ENCODE results near the gene CLDN3.
A peak's percentile ranks its signal among the peaks of the same experiment; 100 is the strongest.
"Not testable (repeated sequence)": the region's sequence is repeated elsewhere in the genome, so short reads cannot be mapped to it uniquely, and the experiment has no call there.

Gene CLDN3

GRCh38 chr7:73770002-73770859, at the start of gene CLDN3:
CLDN3 (minus strand) TSS chr7:73770270; CDS start chr7:73770049, 221 bp downstream.
- DNase-seq (ENCODE audit: low read depth, low spot score) = no peak

GRCh38 chr7:73817121-73817520, 47.1 kb upstream of the CLDN3 start:
- no peak for DNase-seq (ENCODE audit: low read depth, low spot score)

- no peak for DNase-seq (ENCODE audit: low read depth, low spot score)
Measured at GRCh38 chr7:73815436-73815835, 45.4 kb upstream of the CLDN3 start.

- no peak for DNase-seq (ENCODE audit: low read depth, low spot score)
Measured at GRCh38 chr7:73812996-73813395, 42.9 kb upstream of the CLDN3 start.

GRCh38 chr7:73811760-73812168, 41.7 kb upstream of the CLDN3 start:
- peak; percentile 14 for DNase-seq (ENCODE audit: low read depth, low spot score)

- no peak for DNase-seq (ENCODE audit: low read depth, low spot score)
Measured at GRCh38 chr7:73810998-73811360, 40.9 kb upstream of the CLDN3 start.

- no peak for DNase-seq (ENCODE audit: low read depth, low spot score)
Measured at GRCh38 chr7:73809467-73809951, 39.4 kb upstream of the CLDN3 start.

- DNase-seq (ENCODE audit: low read depth, low spot score) = no peak
Measured at GRCh38 chr7:73802459-73802858, 32.4 kb upstream of the CLDN3 start.

GRCh38 chr7:73801577-73801976, 31.5 kb upstream of the CLDN3 start:
- DNase-seq (ENCODE audit: low read depth, low spot score) = no peak

- DNase-seq (ENCODE audit: low read depth, low spot score) = no peak
Measured at GRCh38 chr7:73799282-73800141, 29.4 kb upstream of the CLDN3 start.

GRCh38 chr7:73797176-73797575, 27.1 kb upstream of the CLDN3 start:
- DNase-seq (ENCODE audit: low read depth, low spot score) = not testable (repeated sequence)

- not testable (repeated sequence) for DNase-seq (ENCODE audit: low read depth, low spot score)
Measured at GRCh38 chr7:73796656-73797055, 26.6 kb upstream of the CLDN3 start.

- not testable (repeated sequence) for DNase-seq (ENCODE audit: low read depth, low spot score)
Measured at GRCh38 chr7:73795188-73795587, 25.1 kb upstream of the CLDN3 start.

GRCh38 chr7:73791170-73791690, 21.2 kb upstream of the CLDN3 start:
- DNase-seq (ENCODE audit: low read depth, low spot score) = not testable (repeated sequence)

- DNase-seq (ENCODE audit: low read depth, low spot score) = no peak
Measured at GRCh38 chr7:73789051-73789450, 19.0 kb upstream of the CLDN3 start.

- DNase-seq (ENCODE audit: low read depth, low spot score) = not testable (repeated sequence)
Measured at GRCh38 chr7:73787786-73788048, 17.6 kb upstream of the CLDN3 start.

GRCh38 chr7:73786588-73786987, 16.5 kb upstream of the CLDN3 start:
- DNase-seq (ENCODE audit: low read depth, low spot score) = no peak

- DNase-seq (ENCODE audit: low read depth, low spot score) = no peak
Measured at GRCh38 chr7:73779517-73779916, 9.4 kb upstream of the CLDN3 start.

GRCh38 chr7:73778801-73779389, 8.8 kb upstream of the CLDN3 start:
- DNase-seq (ENCODE audit: low read depth, low spot score) = no peak

GRCh38 chr7:73774923-73775322, 4.9 kb upstream of the CLDN3 start:
- no peak for DNase-seq (ENCODE audit: low read depth, low spot score)

GRCh38 chr7:73773700-73774517, 3.8 kb upstream of the CLDN3 start:
- DNase-seq (ENCODE audit: low read depth, low spot score) = no peak
